Activated CD4-positive, CD25-positive, alpha-beta regulatory T cell (primary cell): ENCODE measurements around the gene EBI3.
"Not testable (repeated sequence)": the region's sequence is repeated elsewhere in the genome, so short reads cannot be mapped to it uniquely, and the experiment has no call there.

Source experiments
- DNase-seq, 4 experiments: peaks; one replicate each; lab custom pipeline; 2025; lab: John Stamatoyannopoulos, UW

EBI3 gene

GRCh38 chr19:4234862-4235201, 5.5 kb downstream of the EBI3 start:
- no peak for DNase-seq

- not testable (repeated sequence) for DNase-seq
These were observed 8.2 kb downstream of the EBI3 start for GRCh38 chr19:4237510-4237909.

GRCh38 chr19:4238831-4239230, 9.5 kb downstream of the EBI3 start:
- DNase-seq = no peak

GRCh38 chr19:4241824-4242430, 12.6 kb downstream of the EBI3 start:
- DNase-seq = no peak

- DNase-seq = not testable (repeated sequence)
These were observed 16.6 kb downstream of the EBI3 start for GRCh38 chr19:4245938-4246337.

GRCh38 chr19:4246767-4247593, 17.7 kb downstream of the EBI3 start, which contains the start of gene YJU2:
Gene YJU2, plus strand, starts transcription at chr19:4247080. Its CDS starts 67 bp downstream, at chr19:4247147.
- DNase-seq = peak; percentile 95 to 98 (median 96)

GRCh38 chr19:4256563-4256962, 27.2 kb downstream of the EBI3 start:
- no peak for DNase-seq

GRCh38 chr19:4257025-4257424, 27.7 kb downstream of the EBI3 start:
- DNase-seq = no peak

- no peak for DNase-seq
These were observed 28.9 kb downstream of the EBI3 start for GRCh38 chr19:4258181-4258580.

- no peak for DNase-seq
These were observed 31.4 kb downstream of the EBI3 start for GRCh38 chr19:4260613-4261191.

- DNase-seq = no peak
These were observed 35.5 kb downstream of the EBI3 start for GRCh38 chr19:4264812-4265211.

GRCh38 chr19:4266253-4267000, 37.1 kb downstream of the EBI3 start:
- no peak for DNase-seq

GRCh38 chr19:4267101-4267900, 38.0 kb downstream of the EBI3 start:
- peak; percentile 15 to 52 (median 34) for DNase-seq

- no peak for DNase-seq
These were observed 38.8 kb downstream of the EBI3 start for GRCh38 chr19:4267901-4268815.

- no peak for DNase-seq
These were observed 39.6 kb downstream of the EBI3 start for GRCh38 chr19:4268816-4269430.

- DNase-seq = no peak
These were observed 43.6 kb downstream of the EBI3 start for GRCh38 chr19:4272894-4273293.

- DNase-seq = not testable (repeated sequence)
These were observed 45.0 kb downstream of the EBI3 start for GRCh38 chr19:4274321-4274686.

GRCh38 chr19:4277191-4277696, 47.9 kb downstream of the EBI3 start:
- DNase-seq = no peak

- no peak for DNase-seq
These were observed 48.7 kb downstream of the EBI3 start for GRCh38 chr19:4278010-4278409.
